PC-3 (cell line): Measurements from ENCODE around the gene FTO. TPM values are rescaled to one million over a fixed set of nuclear protein-coding genes. Genes with fewer than 3 reads are reported as not detected.

Source experiments
- ATAC-seq: fragments of 200-7000 bp; cut with Tn5 transposase; 2 replicates; pipeline ENCODE4 v1.9.1; 2020; ENCODE audit warnings: mild to moderate bottlenecking, moderate library complexity
- BruUV-seq: library from RNA; stranded (reverse); fragments of 400-500 nt; replicated peaks from 2 replicates; lab custom pipeline; 2021; lab: Mats Ljungman, UMichigan
- CTCF ChIA-PET: fragments of 300-600 bp; sonication (Branson Sonifier 250); formaldehyde crosslinking; loops from one replicate; lab custom pipeline; 2022; ENCODE audit warnings: antibody characterized with exemption; lab: Charles Lee
- POLR2A ChIA-PET: fragments of 300-600 bp; sonication (Branson Sonifier 250); formaldehyde crosslinking; loops from one replicate; lab custom pipeline; 2022; ENCODE audit warnings: antibody characterized with exemption; ENCODE audit not compliant: unreplicated experiment; lab: Charles Lee
- DNase-seq: peaks from one replicate; pipeline ENCODE4 v3.0.0-alpha.2; 2015
- H2AFZ ChIP-seq: fragments of 300-600 bp; sonication (generic); 2 replicates; pipeline ENCODE4 v1.6.0; 2016; ENCODE audit warnings: antibody characterized with exemption, low read length
- H3F3A ChIP-seq: fragments of 300-600 bp; sonication (generic); one replicate; pipeline ENCODE4 v1.6.0; 2017; ENCODE audit warnings: antibody characterized with exemption, low read length, control low read depth, mild to moderate bottlenecking; ENCODE audit not compliant: unreplicated experiment
- H3K27ac ChIP-seq: fragments of 300-600 bp; sonication (generic); 2 replicates; pipeline ENCODE4 v1.5.1; 2016; ENCODE audit warnings: mild to moderate bottlenecking, low read length
- H3K27me3 ChIP-seq: fragments of 300-600 bp; sonication (generic); 2 replicates; pipeline ENCODE4 v1.6.1; 2016; ENCODE audit warnings: low read length, mixed read lengths
- H3K36me3 ChIP-seq: fragments of 300-600 bp; sonication (generic); 2 replicates; pipeline ENCODE4 v1.6.1; 2016; ENCODE audit warnings: low read depth, mixed run types, low read length, mixed read lengths
- H3K4me1 ChIP-seq: fragments of 300-600 bp; sonication (generic); 2 replicates; pipeline ENCODE4 v1.5.1; 2016; ENCODE audit warnings: low read length; ENCODE audit not compliant: insufficient read depth
- H3K4me2 ChIP-seq: fragments of 300-600 bp; sonication (generic); 2 replicates; pipeline ENCODE4 v1.6.0; 2016; ENCODE audit warnings: low read length
- H3K4me3 ChIP-seq: fragments of 300-600 bp; sonication (generic); 2 replicates; pipeline ENCODE4 v1.5.1; 2016; ENCODE audit warnings: mild to moderate bottlenecking, low read length, mixed read lengths
- H3K79me2 ChIP-seq: fragments of 300-600 bp; sonication (generic); 2 replicates; pipeline ENCODE4 v1.6.1; 2017; ENCODE audit warnings: low read length, mixed read lengths
- H3K9ac ChIP-seq: fragments of 300-600 bp; sonication (generic); 2 replicates; pipeline ENCODE4 v1.6.0; 2016; ENCODE audit warnings: mild to moderate bottlenecking, low read length
- H3K9me2 ChIP-seq: fragments of 300-600 bp; sonication (generic); replicated peaks from 2 replicates; pipeline ENCODE4 v1.6.1; 2016; ENCODE audit warnings: mixed run types, low read length, mixed read lengths
- H3K9me3 ChIP-seq: fragments of 300-600 bp; sonication (generic); 2 replicates; pipeline ENCODE4 v1.6.1; 2016; ENCODE audit warnings: low read length, mixed read lengths
- H4K20me1 ChIP-seq: fragments of 300-600 bp; sonication (generic); 2 replicates; pipeline ENCODE4 v1.6.1; 2016; ENCODE audit warnings: low read length, mixed read lengths
- CTCF ChIP-seq: fragments of 300-600 bp; sonication (generic); conservative IDR thresholded peaks from 2 replicates; pipeline ENCODE4 v1.5.1; 2017; ENCODE audit warnings: antibody characterized with exemption, low read depth, mild to moderate bottlenecking, low read length
- EZH2 ChIP-seq: fragments of 300-600 bp; sonication (generic); IDR thresholded peaks from one replicate; pipeline ENCODE4 v1.6.1; 2017; ENCODE audit warnings: antibody characterized with exemption, mild to moderate bottlenecking, low read length; ENCODE audit not compliant: unreplicated experiment
- EZH2phosphoT487 ChIP-seq: fragments of 300-600 bp; sonication (generic); IDR thresholded peaks from 2 replicates; pipeline ENCODE4 v1.6.1; 2018; ENCODE audit warnings: mild to moderate bottlenecking, antibody characterized with exemption, low read length, borderline replicate concordance
- intact Hi-C: fragments of 100-400 bp; cut with micrococcal nuclease; formaldehyde crosslinking; loops from 2 replicates; pipeline ENCODE4 v1.9.0; 2023
- total RNA-seq: library from RNA; depleted of rRNA; stranded (reverse); fragments of >200 nt; gene quantifications from 2 replicates; pipeline ENCODE4 v1.2.3, GENCODE V29; 2014

The FTO gene
- total RNA-seq, 1 experiment from 2014 or later: 27.0 TPM

GRCh38 chr16:53816211-53816836 is 112.4 kb downstream of the FTO start:
- Histone ChIP-seq H2AFZ (no peak overlapping the region), H3K27me3 (no peaks in the 10 kb centered on the region), H3K9me2 (no peaks in the 10 kb centered on the region), H3K79me2 (no peaks in the 10 kb centered on the region), H4K20me1 (no peaks in the 10 kb centered on the region), H3K4me2 (no peak overlapping the region), H3K27ac (no peak overlapping the region), H3K4me3 (no peak overlapping the region), H3K4me1 (peaks cover 24% of the 10 kb centered on the region), H3F3A (no peaks in the 10 kb centered on the region), H3K36me3 (no peaks in the 10 kb centered on the region), H3K9ac (no peak overlapping the region), H3K9me3 (no peaks in the 10 kb centered on the region)
- intact Hi-C loops: loop anchor here (5.0 to 10.0 kb wide), 3 partner anchors 34 to 76 kb away; no protein-coding TSS in a partner anchor
- ChIA-PET POLR2A (interaction anchor here (0.6 kb wide), 1 partner anchor 76 kb away, joined by 19 read pairs; no protein-coding TSS in a partner anchor), CTCF (no interaction called here)
- no TSS peak for BruUV-seq
- ATAC-seq (no peak), DNase-seq (no peak)
- TF ChIP-seq CTCF: no peak
- TF ChIP-seq EZH2phosphoT487: no peak
- no peak for TF ChIP-seq EZH2

GRCh38 chr16:53817117-53817755 is 113.3 kb downstream of the FTO start:
- Histone ChIP-seq H3K79me2 (no peaks in the 10 kb centered on the region), H3K4me3 (no peak overlapping the region), H3K27ac (no peak overlapping the region), H3K4me1 (peaks cover 33% of the 10 kb centered on the region), H4K20me1 (no peaks in the 10 kb centered on the region), H3F3A (no peaks in the 10 kb centered on the region), H3K27me3 (no peaks in the 10 kb centered on the region), H3K9me3 (no peaks in the 10 kb centered on the region), H3K4me2 (peak overlapping the region; percentile 15), H3K9ac (no peak overlapping the region), H3K9me2 (no peaks in the 10 kb centered on the region), H2AFZ (no peak overlapping the region), H3K36me3 (no peaks in the 10 kb centered on the region)
- intact Hi-C loops: loop anchor here (5.0 to 10.0 kb wide), 3 partner anchors 35 to 75 kb away; no protein-coding TSS in a partner anchor
- no peak for TF ChIP-seq EZH2phosphoT487
- ATAC-seq (peak; percentile 80), DNase-seq (peak; percentile 72)
- BruUV-seq: no TSS peak
- ChIA-PET POLR2A (no interaction called here), CTCF (no interaction called here)

GRCh38 chr16:53817812-53818550 is 114.0 kb downstream of the FTO start:
- ChIA-PET POLR2A (no interaction called here), CTCF (no interaction called here)
- no peaks in the 10 kb centered on the region for H3F3A ChIP-seq
- H3K36me3 ChIP-seq: no peaks in the 10 kb centered on the region
- H3K4me2 ChIP-seq: peak overlapping the region; percentile 15
- H3K9me2 ChIP-seq: no peaks in the 10 kb centered on the region
- TF ChIP-seq CTCF: no peak
- no peak for TF ChIP-seq EZH2phosphoT487
- TF ChIP-seq EZH2: no peak
- intact Hi-C loops: loop anchor here (5.0 to 10.0 kb wide), 3 partner anchors 36 to 74 kb away; no protein-coding TSS in a partner anchor
- H3K9me3 ChIP-seq: no peaks in the 10 kb centered on the region
- H3K79me2 ChIP-seq: no peaks in the 10 kb centered on the region
- no peaks in the 10 kb centered on the region for H4K20me1 ChIP-seq
- no peaks in the 10 kb centered on the region for H3K27me3 ChIP-seq
- H3K27ac ChIP-seq: no peak overlapping the region
- H3K4me3 ChIP-seq: no peak overlapping the region
- H3K9ac ChIP-seq: no peak overlapping the region
- peaks cover 41% of the 10 kb centered on the region for H3K4me1 ChIP-seq
- ATAC-seq (no peak), DNase-seq (peak; percentile 10)
- BruUV-seq: no TSS peak
- no peak overlapping the region for H2AFZ ChIP-seq
